ENCODE measurements around the gene ALPI.
"Not testable (repeated sequence)": the region's sequence is repeated elsewhere in the genome, so short reads cannot be mapped to it uniquely, and the experiment has no call there.

Gene ALPI

GRCh38 chr2:232421189-232421785, 34.7 kb upstream of the ALPI start:
- DNase-seq (ENCODE audit: low spot score), result no peak

GRCh38 chr2:232422051-232422450, 33.9 kb upstream of the ALPI start:
- no peak for DNase-seq (ENCODE audit: low spot score)

GRCh38 chr2:232422996-232423395, 33.0 kb upstream of the ALPI start:
- not testable (repeated sequence) for DNase-seq (ENCODE audit: low spot score)

- not testable (repeated sequence) for DNase-seq (ENCODE audit: low spot score)
Observed at GRCh38 chr2:232423407-232423806, 32.5 kb upstream of the ALPI start.

GRCh38 chr2:232431705-232432590, 24.0 kb upstream of the ALPI start:
- DNase-seq (ENCODE audit: low spot score), result no peak

GRCh38 chr2:232432598-232433184, 23.3 kb upstream of the ALPI start:
- no peak for DNase-seq (ENCODE audit: low spot score)

GRCh38 chr2:232433622-232434021, 22.3 kb upstream of the ALPI start:
- not testable (repeated sequence) for DNase-seq (ENCODE audit: low spot score)

GRCh38 chr2:232434091-232434490, 21.9 kb upstream of the ALPI start:
- DNase-seq (ENCODE audit: low spot score), result no peak

GRCh38 chr2:232434563-232435374, 21.2 kb upstream of the ALPI start:
- no peak for DNase-seq (ENCODE audit: low spot score)

- no peak for DNase-seq (ENCODE audit: low spot score)
Observed at GRCh38 chr2:232435375-232435648, 20.6 kb upstream of the ALPI start.

GRCh38 chr2:232435805-232436204, 20.1 kb upstream of the ALPI start:
- DNase-seq (ENCODE audit: low spot score), result no peak

GRCh38 chr2:232436381-232437194, 19.4 kb upstream of the ALPI start:
- no peak for DNase-seq (ENCODE audit: low spot score)

- no peak for DNase-seq (ENCODE audit: low spot score)
Observed at GRCh38 chr2:232437195-232437571, 18.8 kb upstream of the ALPI start.

GRCh38 chr2:232438091-232438490, 17.9 kb upstream of the ALPI start:
- DNase-seq (ENCODE audit: low spot score), result no peak

- DNase-seq (ENCODE audit: low spot score), result no peak
Observed at GRCh38 chr2:232438951-232439757, 16.8 kb upstream of the ALPI start.

GRCh38 chr2:232439758-232440135, 16.2 kb upstream of the ALPI start:
- DNase-seq (ENCODE audit: low spot score), result no peak

- DNase-seq (ENCODE audit: low spot score), result peak; percentile 65
Observed at GRCh38 chr2:232440220-232441018, 15.5 kb upstream of the ALPI start.

GRCh38 chr2:232441147-232441651, 14.8 kb upstream of the ALPI start:
- DNase-seq (ENCODE audit: low spot score), result no peak

GRCh38 chr2:232441922-232442321, 14.0 kb upstream of the ALPI start:
- not testable (repeated sequence) for DNase-seq (ENCODE audit: low spot score)

- DNase-seq (ENCODE audit: low spot score), result not testable (repeated sequence)
Observed at GRCh38 chr2:232442431-232442830, 13.5 kb upstream of the ALPI start.

Data from RKO (cell line).